GM06990 (cell line): ENCODE measurements around the gene RFXANK.

Source experiments
- DNase-seq: peaks from one replicate; pipeline ENCODE4 v3.0.0-alpha.2; 2011; ENCODE audit not compliant: insufficient read length; ENCODE audit errors: extremely low read depth
- H3K27me3 ChIP-seq: replicated peaks from 2 replicates; pipeline ENCODE4 v1.6.0; 2011; ENCODE audit warnings: low read length; ENCODE audit not compliant: control insufficient read depth, insufficient read depth
- H3K36me3 ChIP-seq: 2 replicates; pipeline ENCODE4 v1.5.1; 2011; ENCODE audit warnings: low read length; ENCODE audit not compliant: control insufficient read depth, insufficient read depth
- H3K4me3 ChIP-seq: replicated peaks from 2 replicates; pipeline ENCODE4 v1.5.1; 2011; ENCODE audit warnings: low read depth, mild to moderate bottlenecking, control low read depth, low read length
- TF ChIP-seq, protein P1 (sequence below): IDR thresholded peaks from 2 replicates; pipeline ENCODE4 v1.5.1; 2011; ENCODE audit warnings: low read length, control low read depth, mild to moderate bottlenecking, inconsistent platforms; ENCODE audit not compliant: insufficient read depth, poor library complexity, severe bottlenecking

Gene RFXANK

GRCh38 chr19:19165396-19165795 lies 26.7 kb upstream of the RFXANK start:
- no peaks in the 10 kb centered on the region for H3K36me3 ChIP-seq

DNA sequence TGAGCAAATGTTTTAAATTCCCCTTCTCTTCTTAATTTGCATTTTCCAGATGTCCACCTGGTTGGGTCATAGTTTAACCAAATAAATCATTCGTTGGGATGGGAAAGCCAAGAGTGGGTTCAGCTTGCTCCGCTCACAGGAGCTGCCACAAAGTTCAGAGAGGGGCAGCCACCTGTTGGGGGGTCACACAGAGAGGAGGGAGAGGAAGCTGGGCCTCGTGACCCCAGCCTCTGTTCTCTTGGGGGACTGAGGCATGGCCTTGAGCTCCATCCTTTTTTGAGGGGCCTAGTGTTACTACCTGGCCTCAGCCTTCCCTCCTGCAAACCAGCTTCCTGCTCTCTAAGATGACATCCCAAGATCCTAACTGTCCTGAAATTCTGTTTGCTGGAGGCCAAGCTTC lies 24.4 kb upstream of the RFXANK start:
- H3K27me3 ChIP-seq: no peaks in the 10 kb centered on the region
- H3K4me3 ChIP-seq: peak overlapping the region; percentile 20
- no peaks in the 10 kb centered on the region for H3K36me3 ChIP-seq
- no peak for DNase-seq
- TF ChIP-seq, protein P1, sequence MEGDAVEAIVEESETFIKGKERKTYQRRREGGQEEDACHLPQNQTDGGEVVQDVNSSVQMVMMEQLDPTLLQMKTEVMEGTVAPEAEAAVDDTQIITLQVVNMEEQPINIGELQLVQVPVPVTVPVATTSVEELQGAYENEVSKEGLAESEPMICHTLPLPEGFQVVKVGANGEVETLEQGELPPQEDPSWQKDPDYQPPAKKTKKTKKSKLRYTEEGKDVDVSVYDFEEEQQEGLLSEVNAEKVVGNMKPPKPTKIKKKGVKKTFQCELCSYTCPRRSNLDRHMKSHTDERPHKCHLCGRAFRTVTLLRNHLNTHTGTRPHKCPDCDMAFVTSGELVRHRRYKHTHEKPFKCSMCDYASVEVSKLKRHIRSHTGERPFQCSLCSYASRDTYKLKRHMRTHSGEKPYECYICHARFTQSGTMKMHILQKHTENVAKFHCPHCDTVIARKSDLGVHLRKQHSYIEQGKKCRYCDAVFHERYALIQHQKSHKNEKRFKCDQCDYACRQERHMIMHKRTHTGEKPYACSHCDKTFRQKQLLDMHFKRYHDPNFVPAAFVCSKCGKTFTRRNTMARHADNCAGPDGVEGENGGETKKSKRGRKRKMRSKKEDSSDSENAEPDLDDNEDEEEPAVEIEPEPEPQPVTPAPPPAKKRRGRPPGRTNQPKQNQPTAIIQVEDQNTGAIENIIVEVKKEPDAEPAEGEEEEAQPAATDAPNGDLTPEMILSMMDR: no peak

More at GRCh38 chr19:19165396-19165795, 26.7 kb upstream of the RFXANK start:
- DNase-seq: no peak
- TF ChIP-seq, protein P1: no peak
- no peak overlapping the region for H3K4me3 ChIP-seq
- H3K27me3 ChIP-seq: no peaks in the 10 kb centered on the region

DNA sequence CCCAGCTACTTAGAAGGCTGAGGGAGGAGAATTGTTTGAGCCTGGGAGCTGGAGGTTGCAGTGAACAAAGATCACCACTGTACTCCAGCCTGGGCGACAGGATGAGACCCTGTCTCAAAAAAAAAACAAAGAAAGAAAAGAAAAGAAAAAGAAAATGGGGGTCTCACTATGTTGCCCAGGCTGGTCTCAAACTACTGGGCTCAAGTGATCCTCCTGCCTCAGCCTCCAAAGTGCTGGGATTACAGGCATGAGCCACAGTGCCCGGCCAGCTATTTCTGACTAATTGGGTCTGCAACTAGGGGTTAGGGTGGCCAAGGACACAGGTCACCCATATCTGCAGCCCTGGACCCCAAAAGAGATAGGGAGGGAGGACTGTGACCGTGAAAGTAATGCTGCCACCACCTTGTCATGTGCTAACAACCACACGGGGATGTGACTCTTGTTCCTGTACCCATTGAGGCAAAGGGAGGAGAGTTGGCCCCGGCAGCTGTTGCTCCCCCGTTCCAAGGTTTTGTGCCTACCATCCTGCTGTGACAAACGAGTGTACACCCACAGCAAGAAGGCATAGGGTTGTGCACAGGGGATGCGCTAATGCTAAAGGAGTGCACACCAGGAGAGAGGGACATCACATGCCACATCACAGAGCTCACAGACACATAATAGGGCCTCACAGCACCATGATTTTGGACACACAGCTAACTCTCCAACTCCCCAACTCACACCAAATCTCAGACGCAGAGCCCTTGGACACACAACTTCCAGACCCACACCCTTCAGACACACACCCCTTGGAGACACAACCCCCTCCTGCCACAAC lies 22.6 kb upstream of the RFXANK start:
- Histone ChIP-seq H3K27me3 (no peaks in the 10 kb centered on the region), H3K4me3 (peak overlapping the region; percentile 53), H3K36me3 (no peaks in the 10 kb centered on the region)
- TF ChIP-seq, protein P1: no peak
- no peak for DNase-seq

- Histone ChIP-seq H3K27me3 (no peaks in the 10 kb centered on the region), H3K4me3 (peak within 1 kb of the TSS; percentile 53), H3K36me3 (no peaks in the 10 kb centered on the region)
- TF ChIP-seq, protein P1: no peak
- peak; percentile 90 for DNase-seq
These were observed 21.8 kb upstream of the RFXANK start, which contains the start of gene MEF2B for GRCh38 chr19:19170053-19170872. MEF2B (minus strand) TSS chr19:19170263; CDS start chr19:19150735, 19,528 bp downstream.

DNA sequence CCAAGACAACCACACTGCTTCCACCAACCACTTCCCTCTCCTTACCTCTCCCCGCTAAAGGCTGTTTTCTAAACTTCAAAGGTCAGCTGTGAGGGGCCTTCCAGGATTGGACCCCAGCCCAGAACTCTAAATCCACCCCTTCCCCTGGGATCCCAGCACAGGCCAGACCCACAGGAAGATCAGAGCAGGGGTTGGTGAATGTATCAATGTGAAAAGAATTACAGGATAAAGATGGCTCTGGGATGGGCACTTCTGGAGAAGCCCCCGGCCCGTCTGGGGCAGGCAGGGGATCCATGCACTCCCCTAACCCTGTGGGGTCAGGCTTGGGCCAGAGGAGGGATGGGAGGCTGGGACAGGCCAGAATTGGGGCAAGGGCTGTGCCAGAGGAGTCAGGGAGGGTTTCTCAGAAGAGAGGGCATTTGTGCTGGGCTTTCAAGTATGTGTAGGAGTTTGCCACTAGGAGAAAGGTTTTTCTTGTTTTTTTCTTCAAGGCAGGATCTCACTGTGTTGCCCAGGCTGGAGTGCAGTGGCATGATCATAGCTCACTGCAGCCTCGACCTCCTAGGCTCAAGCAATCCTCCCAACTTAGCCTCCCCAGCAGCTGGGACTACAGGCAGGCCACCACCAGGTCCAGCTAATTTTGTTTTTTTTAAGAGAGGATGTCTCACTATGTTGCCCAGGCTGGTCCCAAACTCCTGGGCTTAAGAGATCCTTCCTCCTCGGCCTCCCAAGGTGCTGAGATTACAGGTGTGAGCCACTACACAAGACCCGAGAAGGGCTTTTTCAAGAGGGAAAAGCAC lies 21.0 kb upstream of the RFXANK start:
- Histone ChIP-seq H3K4me3 (no peak overlapping the region), H3K36me3 (peaks cover 1% of the 10 kb centered on the region; the same call in 1 of the 2 replicates), H3K27me3 (no peaks in the 10 kb centered on the region)
- no peak for DNase-seq
- TF ChIP-seq, protein P1: no peak
